ENCODE measurements around the gene DNAI2.

Gene DNAI2

GRCh38 chr17:74274060-74274708 is at the start of gene DNAI2:
TSS of gene DNAI2 (plus strand) at chr17:74274234. CDS start at chr17:74281818, 7,584 bp downstream.
- no peak for DNase-seq (ENCODE audit: low read depth in 1 of 2, low spot score in 1 of 2)

- DNase-seq (ENCODE audit: low read depth in 1 of 2, low spot score in 1 of 2): no peak
Measured at GRCh38 chr17:74224959-74225725, 48.9 kb upstream of the DNAI2 start.

GRCh38 chr17:74226252-74226651 is 47.8 kb upstream of the DNAI2 start:
- DNase-seq (ENCODE audit: low read depth in 1 of 2, low spot score in 1 of 2): no peak

GRCh38 chr17:74227271-74228080 is 46.6 kb upstream of the DNAI2 start:
- DNase-seq (ENCODE audit: low read depth in 1 of 2, low spot score in 1 of 2): no peak

- no peak for DNase-seq (ENCODE audit: low read depth in 1 of 2, low spot score in 1 of 2)
Measured at GRCh38 chr17:74228306-74228978, 45.6 kb upstream of the DNAI2 start.

- DNase-seq (ENCODE audit: low read depth in 1 of 2, low spot score in 1 of 2): no peak
Measured at GRCh38 chr17:74230896-74231295, 43.1 kb upstream of the DNAI2 start.

GRCh38 chr17:74231928-74232907 is 41.8 kb upstream of the DNAI2 start:
- DNase-seq (ENCODE audit: low read depth in 1 of 2, low spot score in 1 of 2): no peak

GRCh38 chr17:74233937-74234336 is 40.1 kb upstream of the DNAI2 start:
- DNase-seq (ENCODE audit: low read depth in 1 of 2, low spot score in 1 of 2): no peak

- no peak for DNase-seq (ENCODE audit: low read depth in 1 of 2, low spot score in 1 of 2)
Measured at GRCh38 chr17:74234486-74234885, 39.5 kb upstream of the DNAI2 start.

GRCh38 chr17:74235040-74235581 is 38.9 kb upstream of the DNAI2 start:
- no peak for DNase-seq (ENCODE audit: low read depth in 1 of 2, low spot score in 1 of 2)

GRCh38 chr17:74235911-74236371 is 38.1 kb upstream of the DNAI2 start:
- no peak for DNase-seq (ENCODE audit: low read depth in 1 of 2, low spot score in 1 of 2)

GRCh38 chr17:74237321-74237720 is 36.7 kb upstream of the DNAI2 start:
- no peak for DNase-seq (ENCODE audit: low read depth in 1 of 2, low spot score in 1 of 2)

- no peak for DNase-seq (ENCODE audit: low read depth in 1 of 2, low spot score in 1 of 2)
Measured at GRCh38 chr17:74239172-74239571, 34.9 kb upstream of the DNAI2 start.

GRCh38 chr17:74240618-74241205 is 33.3 kb upstream of the DNAI2 start:
- DNase-seq (ENCODE audit: low read depth in 1 of 2, low spot score in 1 of 2): no peak

GRCh38 chr17:74241431-74241830 is 32.6 kb upstream of the DNAI2 start:
- no peak for DNase-seq (ENCODE audit: low read depth in 1 of 2, low spot score in 1 of 2)

GRCh38 chr17:74241847-74242246 is 32.2 kb upstream of the DNAI2 start:
- DNase-seq (ENCODE audit: low read depth in 1 of 2, low spot score in 1 of 2): no peak

- DNase-seq (ENCODE audit: low read depth in 1 of 2, low spot score in 1 of 2): no peak
Measured at GRCh38 chr17:74243013-74243755, 30.9 kb upstream of the DNAI2 start.

- DNase-seq (ENCODE audit: low read depth in 1 of 2, low spot score in 1 of 2): no peak
Measured at GRCh38 chr17:74244128-74244527, 29.9 kb upstream of the DNAI2 start.

GRCh38 chr17:74244548-74244947 is 29.5 kb upstream of the DNAI2 start:
- DNase-seq (ENCODE audit: low read depth in 1 of 2, low spot score in 1 of 2): no peak
